ENCODE data around the gene NRARP. TPM values are rescaled to one million over a fixed set of nuclear protein-coding genes. Genes with fewer than 3 reads are reported as not detected.

The NRARP gene
- total RNA-seq (2014; rRNA removed; shearing (Covaris generic)) (39.0 and 55.1 TPM in 2 replicates), polyA plus RNA-seq (2016; fragmentation: Nextera tagmentation; extraction: Ambion mirVana) (4.0 and 4.8 TPM in 2 replicates)
- long read RNA-seq = 0 reads

- no peaks in the 10 kb centered on the region for H3K36me3 ChIP-seq (ENCODE audit: insufficient read depth)
- ATAC-seq (no peak), DNase-seq (ENCODE audit: low spot score) (peak; percentile 88)
- Mint-ChIP-seq H3K36me3 (ENCODE audit: low read depth) (peaks cover 4% of the 10 kb centered on the region; the same call in 2 of the 3 replicates), H3K4me1 (peaks cover 44% of the 10 kb centered on the region), H3K9me3 (no peaks in the 10 kb centered on the region), H3K27me3 (ENCODE audit: insufficient read depth, low read depth, poor library complexity) (peaks cover 28% of the 10 kb centered on the region), H3K4me3 (peak within 1 kb of the TSS; percentile 97), H3K27ac (no peak within 1 kb of the TSS)
- H3K27me3 ChIP-seq (ENCODE audit: insufficient read depth) = peaks cover 20% of the 10 kb centered on the region
- peaks cover 3% of the 10 kb centered on the region; the same call in 1 of the 2 replicates for H3K79me2 ChIP-seq (replicated peaks; ENCODE audit: insufficient read depth)
- H3K9me2 ChIP-seq (ENCODE audit: insufficient read depth) = no peaks in the 10 kb centered on the region
- peaks cover 22% of the 10 kb centered on the region for H3F3A ChIP-seq (replicated peaks; ENCODE audit: low read depth)
- peak within 1 kb of the TSS; percentile 96 for H3K4me2 ChIP-seq
- peak within 1 kb of the TSS; percentile 94 for H3K4me3 ChIP-seq
- no peak for TF ChIP-seq EZH2phosphoT487 (IDR thresholded peaks at IDR 0.05; ENCODE audit: unreplicated experiment)
- TF ChIP-seq CREB1 (CRISPR knock-in tag; IDR thresholded peaks at IDR 0.05; ENCODE audit: low read depth) = peak; percentile 77
- TF ChIP-seq POLR2AphosphoS5 (IDR thresholded peaks at IDR 0.05; ENCODE audit: low read depth) = peak; percentile 83
- no peak within 1 kb of the TSS for H3K27ac ChIP-seq (ENCODE audit: low read depth)
- no peak within 1 kb of the TSS for H2AFZ ChIP-seq
- peaks cover 11% of the 10 kb centered on the region for H4K20me1 ChIP-seq (replicated peaks; ENCODE audit: insufficient read depth)
- H3K4me1 ChIP-seq (ENCODE audit: insufficient read depth) = peaks cover 45% of the 10 kb centered on the region
Observed at GRCh38 chr9:137302118-137302448, at the start of gene NRARP. NRARP (minus strand) TSS chr9:137302271; CDS start chr9:137301928, 343 bp downstream.

- Histone ChIP-seq H3K9me2 (ENCODE audit: insufficient read depth) (no peaks in the 10 kb centered on the region), H3K36me3 (ENCODE audit: insufficient read depth) (no peaks in the 10 kb centered on the region; the same call in 1 of the 2 replicates), H4K20me1 (replicated peaks; ENCODE audit: insufficient read depth) (no peaks in the 10 kb centered on the region), H3K79me2 (replicated peaks; ENCODE audit: insufficient read depth) (no peaks in the 10 kb centered on the region), H3K4me3 (no peak overlapping the region), H3K4me1 (ENCODE audit: insufficient read depth) (no peaks in the 10 kb centered on the region), H3K4me2 (no peak overlapping the region), H3K27ac (ENCODE audit: low read depth) (no peak overlapping the region), H3K27me3 (ENCODE audit: insufficient read depth) (no peaks in the 10 kb centered on the region), H3F3A (replicated peaks; ENCODE audit: low read depth) (no peaks in the 10 kb centered on the region), H2AFZ (no peak overlapping the region)
- Mint-ChIP-seq H3K27me3 (ENCODE audit: insufficient read depth, low read depth, poor library complexity) (peaks cover 2% of the 10 kb centered on the region), H3K36me3 (ENCODE audit: low read depth) (peaks cover 15% of the 10 kb centered on the region), H3K27ac (no peak overlapping the region), H3K4me1 (no peaks in the 10 kb centered on the region), H3K9me3 (peaks cover 53% of the 10 kb centered on the region), H3K4me3 (no peak overlapping the region)
- no peak for DNase-seq (ENCODE audit: low spot score)
- TF ChIP-seq JUNB (IDR thresholded peaks at IDR 0.05; ENCODE audit: unreplicated experiment) = no peak
- no peak for TF ChIP-seq POLR2AphosphoS5 (IDR thresholded peaks at IDR 0.05; ENCODE audit: low read depth)
- TF ChIP-seq ETS1 (IDR thresholded peaks at IDR 0.05) = no peak
- peak in 1 of 2 experiments; percentile 17; a peak in 1 of 4 replicates for TF ChIP-seq CTCF (conservative IDR thresholded peaks at IDR 0.05; ENCODE audit: low read depth in 2 of 2)
- TF ChIP-seq NANOG (IDR thresholded peaks at IDR 0.05; ENCODE audit: borderline replicate concordance) = no peak
- TF ChIP-seq ZNF114 (CRISPR knock-in tag; IDR thresholded peaks at IDR 0.05) = no peak
- no peak for TF ChIP-seq REST (IDR thresholded peaks at IDR 0.05; ENCODE audit: unreplicated experiment)
- no peak for ATAC-seq
Observed at GRCh38 chr9:137350696-137351584, 48.9 kb upstream of the NRARP start.
